ENCODE measurements around the gene NF1.

NF1 gene

GRCh38 chr17:31122746-31123145, 28.0 kb downstream of the NF1 start:
- Histone ChIP-seq H3F3A (ENCODE audit: insufficient read depth) (no peaks in the 10 kb centered on the region; the same call in 1 of the 2 replicates), H3K9ac (ENCODE audit: low read length) (no peak overlapping the region), H2AFZ (ENCODE audit: low read depth, low read length, severe bottlenecking) (no peak overlapping the region), H3K27me3 (ENCODE audit: low read length) (no peaks in the 10 kb centered on the region), H3K4me3 (ENCODE audit: insufficient read depth, low read length, poor library complexity, severe bottlenecking) (no peak overlapping the region), H3K27ac (ENCODE audit: low read depth, low read length) (no peak overlapping the region), H4K20me1 (ENCODE audit: low read depth, low read length) (peaks cover 14% of the 10 kb centered on the region), H3K9me3 (ENCODE audit: insufficient read depth, low read length) (no peaks in the 10 kb centered on the region), H3K79me2 (ENCODE audit: insufficient read depth, low read length) (peaks cover 26% of the 10 kb centered on the region), H3K4me2 (ENCODE audit: low read depth, low read length, poor library complexity, severe bottlenecking) (no peak overlapping the region), H3K36me3 (ENCODE audit: low read length) (no peaks in the 10 kb centered on the region), H3K9me2 (replicated peaks; ENCODE audit: insufficient read depth, low read length) (no peaks in the 10 kb centered on the region)
- TF ChIP-seq CTCF (IDR thresholded peaks at IDR 0.05; ENCODE audit: insufficient read depth, low read length, poor library complexity, severe bottlenecking) (no peak), EZH2phosphoT487 (conservative IDR thresholded peaks at IDR 0.05; ENCODE audit: low read length) (no peak)

DNA sequence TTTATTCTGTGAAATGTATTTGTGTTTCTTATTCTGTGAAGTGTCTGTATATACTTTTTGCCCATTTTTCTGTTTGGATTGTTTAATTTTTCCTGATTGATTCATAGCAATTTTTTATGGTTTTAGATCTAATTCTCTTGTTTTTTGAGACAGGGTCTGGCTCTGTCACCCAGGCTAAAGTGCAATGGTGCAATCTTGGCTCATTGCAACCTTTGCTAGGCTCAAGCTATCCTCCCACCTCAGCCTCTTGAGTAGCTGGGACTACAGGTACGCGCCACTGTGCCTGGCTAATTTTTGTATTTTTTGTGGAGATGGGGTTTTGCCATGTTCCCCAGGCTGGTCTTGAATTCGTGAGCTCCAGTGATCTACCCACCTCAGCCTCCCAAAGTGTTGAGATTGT, 31.5 kb downstream of the NF1 start:
- Histone ChIP-seq H2AFZ (ENCODE audit: low read depth, low read length, severe bottlenecking) (no peak overlapping the region), H3K79me2 (ENCODE audit: insufficient read depth, low read length) (peaks cover 33% of the 10 kb centered on the region), H3K4me3 (ENCODE audit: insufficient read depth, low read length, poor library complexity, severe bottlenecking) (no peak overlapping the region), H3K9ac (ENCODE audit: low read length) (no peak overlapping the region), H3F3A (ENCODE audit: insufficient read depth) (no peaks in the 10 kb centered on the region; the same call in 1 of the 2 replicates), H3K36me3 (ENCODE audit: low read length) (no peaks in the 10 kb centered on the region), H4K20me1 (ENCODE audit: low read depth, low read length) (peaks cover 14% of the 10 kb centered on the region), H3K9me3 (ENCODE audit: insufficient read depth, low read length) (no peaks in the 10 kb centered on the region), H3K27ac (ENCODE audit: low read depth, low read length) (no peak overlapping the region), H3K27me3 (ENCODE audit: low read length) (no peaks in the 10 kb centered on the region), H3K9me2 (replicated peaks; ENCODE audit: insufficient read depth, low read length) (no peaks in the 10 kb centered on the region), H3K4me2 (ENCODE audit: low read depth, low read length, poor library complexity, severe bottlenecking) (no peak overlapping the region)
- TF ChIP-seq CTCF (IDR thresholded peaks at IDR 0.05; ENCODE audit: insufficient read depth, low read length, poor library complexity, severe bottlenecking) (no peak), EZH2phosphoT487 (conservative IDR thresholded peaks at IDR 0.05; ENCODE audit: low read length) (no peak)

DNA sequence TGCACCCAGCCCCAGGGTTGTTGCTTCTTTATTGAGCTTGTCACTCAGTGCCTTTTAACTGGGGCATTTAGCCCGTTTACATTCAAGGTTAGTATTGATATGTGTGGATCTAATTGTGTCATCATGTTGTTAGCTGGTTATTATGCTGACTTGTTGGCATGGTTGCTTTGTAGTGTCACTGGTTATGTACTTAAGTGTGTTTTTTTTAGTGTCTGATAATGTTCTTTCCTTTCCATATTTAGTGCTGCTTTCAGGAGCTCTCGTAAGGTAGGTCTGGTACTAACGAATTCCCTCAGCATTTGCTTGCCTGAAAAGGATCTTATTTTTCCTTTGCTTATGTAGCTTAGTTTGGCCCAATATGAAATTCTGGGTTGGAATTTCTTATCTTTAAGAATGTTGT, 33.5 kb downstream of the NF1 start:
- Histone ChIP-seq H3F3A (ENCODE audit: insufficient read depth) (no peaks in the 10 kb centered on the region; the same call in 1 of the 2 replicates), H3K36me3 (ENCODE audit: low read length) (no peaks in the 10 kb centered on the region), H4K20me1 (ENCODE audit: low read depth, low read length) (peaks cover 3% of the 10 kb centered on the region; the same call in 1 of the 2 replicates), H3K9me2 (replicated peaks; ENCODE audit: insufficient read depth, low read length) (no peaks in the 10 kb centered on the region), H3K4me2 (ENCODE audit: low read depth, low read length, poor library complexity, severe bottlenecking) (no peak overlapping the region), H3K27me3 (ENCODE audit: low read length) (no peaks in the 10 kb centered on the region), H3K27ac (ENCODE audit: low read depth, low read length) (no peak overlapping the region), H3K4me3 (ENCODE audit: insufficient read depth, low read length, poor library complexity, severe bottlenecking) (no peak overlapping the region), H3K9ac (ENCODE audit: low read length) (no peak overlapping the region), H2AFZ (ENCODE audit: low read depth, low read length, severe bottlenecking) (no peak overlapping the region), H3K79me2 (ENCODE audit: insufficient read depth, low read length) (peaks cover 25% of the 10 kb centered on the region), H3K9me3 (ENCODE audit: insufficient read depth, low read length) (no peaks in the 10 kb centered on the region)
- TF ChIP-seq EZH2phosphoT487 (conservative IDR thresholded peaks at IDR 0.05; ENCODE audit: low read length) (no peak), CTCF (IDR thresholded peaks at IDR 0.05; ENCODE audit: insufficient read depth, low read length, poor library complexity, severe bottlenecking) (no peak)

Data from SU-DHL-6 (cell line).